Keratinocyte (primary cell): ENCODE results near the gene ELOVL7. TPM values are rescaled to one million over a fixed set of nuclear protein-coding genes. Genes with fewer than 3 reads are reported as not detected.
"Not testable (repeated sequence)": the region's sequence is repeated elsewhere in the genome, so short reads cannot be mapped to it uniquely, and the experiment has no call there.

Experiments used
- DNase-seq: peaks from one replicate; pipeline ENCODE4 v3.0.0-alpha.2; 2011; ENCODE audit warnings: low read depth, missing footprints, low spot score
- FAIRE-seq: peaks from 2 replicates; lab custom pipeline; 2011; peaks lifted over from hg19 to GRCh38; lab: Jason Lieb, UNC
- H2AFZ ChIP-seq: 2 replicates; pipeline ENCODE4 v1.6.0; 2012; ENCODE audit warnings: low read length, control low read depth, inconsistent platforms; ENCODE audit not compliant: control insufficient read depth
- H3K27ac ChIP-seq: 2 replicates; pipeline ENCODE4 v1.5.1; 2011; ENCODE audit warnings: low read length; ENCODE audit not compliant: control insufficient read depth, insufficient read depth
- H3K27me3 ChIP-seq: 3 replicates; pipeline ENCODE4 v1.6.0; 2011; ENCODE audit warnings: low read length; ENCODE audit not compliant: control insufficient read depth, insufficient read depth; ENCODE audit errors: extremely low read depth
- H3K36me3 ChIP-seq, 2 experiments: 2 replicates in 1 of 2; 3 replicates in 1 of 2; pipeline ENCODE4 v1.5.1; 2011; ENCODE audit warnings: low read length in 2 of 2, mild to moderate bottlenecking in 1 of 2; ENCODE audit not compliant: control insufficient read depth in 2 of 2, insufficient read depth in 2 of 2; ENCODE audit errors: extremely low read depth in 1 of 2
- H3K4me1 ChIP-seq: 3 replicates; pipeline ENCODE4 v1.5.1; 2011; ENCODE audit warnings: low read length; ENCODE audit not compliant: control insufficient read depth, insufficient read depth; ENCODE audit errors: extremely low read depth
- H3K4me2 ChIP-seq: 3 replicates; pipeline ENCODE4 v1.6.0; 2011; ENCODE audit warnings: low read depth, low read length; ENCODE audit not compliant: control insufficient read depth, insufficient read depth; ENCODE audit errors: extremely low read depth
- H3K4me3 ChIP-seq, 3 experiments: fragments of 200-600 bp in 1 of 3; sonication (generic) in 1 of 3; 2 replicates in 2 of 3; 3 replicates in 1 of 3; pipeline ENCODE4 v1.5.1; 2011 to 2016; ENCODE audit warnings: low read length in 3 of 3, mild to moderate bottlenecking in 3 of 3, control low read depth in 2 of 3, inconsistent platforms in 1 of 3, low read depth in 1 of 3, mixed read lengths in 1 of 3, mixed run types in 1 of 3, moderate library complexity in 1 of 3; ENCODE audit not compliant: control insufficient read depth in 2 of 3, insufficient read depth in 2 of 3; ENCODE audit errors: extremely low read depth in 1 of 3
- H3K79me2 ChIP-seq: 2 replicates; pipeline ENCODE4 v1.6.0; 2012; ENCODE audit warnings: low read length; ENCODE audit not compliant: control insufficient read depth, insufficient read depth
- H3K9ac ChIP-seq: 3 replicates; pipeline ENCODE4 v1.6.0; 2011; ENCODE audit warnings: low read length; ENCODE audit not compliant: control insufficient read depth, insufficient read depth; ENCODE audit errors: extremely low read depth
- H3K9me1 ChIP-seq: 3 replicates; pipeline ENCODE4 v1.6.0; 2011; ENCODE audit warnings: low read length; ENCODE audit not compliant: control insufficient read depth, insufficient read depth; ENCODE audit errors: extremely low read depth
- H3K9me3 ChIP-seq: 2 replicates; pipeline ENCODE4 v1.5.1; 2012; ENCODE audit warnings: low read depth, low read length; ENCODE audit not compliant: control insufficient read depth
- H4K20me1 ChIP-seq: 3 replicates; pipeline ENCODE4 v1.6.0; 2011; ENCODE audit warnings: low read length; ENCODE audit not compliant: control insufficient read depth, insufficient read depth; ENCODE audit errors: extremely low read depth
- CTCF ChIP-seq, 3 experiments: IDR thresholded peaks in 1 of 3; conservative IDR thresholded peaks in 1 of 3; optimal IDR thresholded peaks in 1 of 3; 2 replicates in 2 of 3; 3 replicates in 1 of 3; pipeline versions ENCODE3 to v1.5.1; 2011; ENCODE audit warnings: low read length in 3 of 3, mild to moderate bottlenecking in 3 of 3, moderate library complexity in 2 of 3, control low read depth in 1 of 3, inconsistent platforms in 1 of 3; ENCODE audit not compliant: insufficient read depth in 2 of 3; ENCODE audit errors: extremely low read depth in 1 of 3
- EZH2 ChIP-seq: IDR thresholded peaks from one replicate; pipeline ENCODE4 v1.6.1; 2012; ENCODE audit warnings: inconsistent platforms, mild to moderate bottlenecking, low read length, moderate library complexity
- dilution Hi-C: fragments of 300-500 bp; cut with MboI; formaldehyde crosslinking; loops from one replicate; pipeline ENCODE4 v1.7.0; 2020; ENCODE audit warnings: low sequenced_read_pairs; ENCODE audit not compliant: extremely low pct_ligation_motif_present
- polyA plus RNA-seq, 5 experiments: library from polyadenylated mRNA; depleted of rRNA in 3 of 5; stranded (reverse) in 3 of 5; stranded (forward) in 1 of 5; unstranded in 1 of 5; fragments of >200 nt; gene quantifications; 1 replicate in 1 of 5; 2 replicates in 3 of 5; 3 replicates in 1 of 5; pipeline versions ENCODE4 v1.2.1 to v1.2.3, GENCODE V29; 2011 to 2012; ENCODE audit warnings: missing spikeins in 2 of 5, low read depth in 1 of 5, low replicate concordance in 1 of 5

Gene ELOVL7
- polyA plus RNA-seq, 1 donor (not counting 4 experiments of a cell fraction or from before 2014, with no cell fraction given) = 12.0 TPM

- Histone ChIP-seq H2AFZ (no peak overlapping the region), H3K79me2 (no peaks in the 10 kb centered on the region), H3K9me1 (no peaks in the 10 kb centered on the region), H3K9me3 (no peaks in the 10 kb centered on the region), H3K9ac (no peak overlapping the region), H3K4me2 (no peak overlapping the region), H3K36me3 (no peaks in the 10 kb centered on the region), H3K4me1 (peaks cover 9% of the 10 kb centered on the region), H3K27me3 (no peaks in the 10 kb centered on the region), H3K27ac (no peak overlapping the region), H3K4me3 (no peak overlapping the region), H4K20me1 (no peaks in the 10 kb centered on the region)
- dilution Hi-C loops = no loop called here
- no peak for TF ChIP-seq EZH2
- no peak for TF ChIP-seq CTCF (optimal IDR thresholded peaks at IDR 0.05 in 1 of 3, IDR thresholded peaks at IDR 0.05 in 1 of 3, conservative IDR thresholded peaks at IDR 0.05 in 1 of 3; ENCODE audit: extremely low read depth in 1 of 3, insufficient read depth in 2 of 3, low read length in 3 of 3)
- FAIRE-seq (no peak), DNase-seq (no peak)
Measured at GRCh38 chr5:60712950-60713349, 131.1 kb downstream of the ELOVL7 start.

GRCh38 chr5:60711892-60712291, 132.2 kb downstream of the ELOVL7 start:
- dilution Hi-C loops, H3K9me1 ChIP-seq, H3K4me1 ChIP-seq, H3K27me3 ChIP-seq, DNase-seq, H3K4me3 ChIP-seq, FAIRE-seq, H3K4me2 ChIP-seq, H2AFZ ChIP-seq, H3K9ac ChIP-seq, H3K36me3 ChIP-seq, H3K27ac ChIP-seq, H3K9me3 ChIP-seq, H3K79me2 ChIP-seq, H4K20me1 ChIP-seq: not testable (repeated sequence)

- Histone ChIP-seq H3K4me2 (no peak overlapping the region), H3K9ac (no peak overlapping the region), H3K9me1 (no peaks in the 10 kb centered on the region), H3K9me3 (no peaks in the 10 kb centered on the region), H3K4me1 (no peaks in the 10 kb centered on the region), H2AFZ (no peak overlapping the region), H3K36me3 (no peaks in the 10 kb centered on the region), H3K27me3 (no peaks in the 10 kb centered on the region), H3K27ac (no peak overlapping the region), H3K4me3 (no peak overlapping the region), H3K79me2 (no peaks in the 10 kb centered on the region), H4K20me1 (no peaks in the 10 kb centered on the region)
- no peak for DNase-seq
- TF ChIP-seq CTCF (optimal IDR thresholded peaks at IDR 0.05 in 1 of 3, IDR thresholded peaks at IDR 0.05 in 1 of 3, conservative IDR thresholded peaks at IDR 0.05 in 1 of 3; ENCODE audit: extremely low read depth in 1 of 3, insufficient read depth in 2 of 3, low read length in 3 of 3) (no peak), EZH2 (no peak)
- no peak for FAIRE-seq
- dilution Hi-C loops = no loop called here
Measured at GRCh38 chr5:60710362-60710761, 133.7 kb downstream of the ELOVL7 start.
